GM12878 (cell line): ENCODE data around the gene MALRD1. TPM values are rescaled to one million over a fixed set of nuclear protein-coding genes. Genes with fewer than 3 reads are reported as not detected.

Source experiments
- ATAC-seq: fragments of 200-7000 bp; cut with Tn5 transposase; 3 replicates; pipeline ENCODE4 v1.9.1; 2020; ENCODE audit warnings: mild to moderate bottlenecking, moderate library complexity
- BruUV-seq: library from RNA; stranded (reverse); fragments of 400-500 nt; replicated peaks from 2 replicates; lab custom pipeline; 2021; lab: Mats Ljungman, UMichigan
- CTCF ChIA-PET: fragments of 300-600 bp; sonication (Branson Sonifier 250); formaldehyde crosslinking; extraction: SDS; loops from one replicate; lab custom pipeline; 2021; ENCODE audit warnings: inconsistent platforms; lab: Yijun Ruan, JAX
- POLR2A ChIA-PET: fragments of 350-600 bp; formaldehyde crosslinking; extraction: SDS; loops from one replicate; lab custom pipeline; 2021; ENCODE audit warnings: inconsistent platforms; lab: Charles Lee
- RAD21 ChIA-PET: fragments of 300-600 bp; sonication (Branson Sonifier 250); formaldehyde crosslinking; loops from one replicate; lab custom pipeline; 2023; ENCODE audit warnings: antibody characterized with exemption; ENCODE audit not compliant: unreplicated experiment; lab: Charles Lee
- SMC1A ChIA-PET: fragments of 300-600 bp; sonication (Branson Sonifier 250); formaldehyde crosslinking; loops from one replicate; lab custom pipeline; 2023; ENCODE audit not compliant: unreplicated experiment, uncharacterized antibody; lab: Charles Lee
- DNase-seq: peaks from one replicate; pipeline ENCODE4 v3.0.0-alpha.2; 2011; ENCODE audit warnings: low read depth, low spot score
- FAIRE-seq: peaks from 3 replicates; lab custom pipeline; 2011; peaks lifted over from hg19 to GRCh38; lab: Jason Lieb, UNC
- H2AFZ ChIP-seq: 2 replicates; pipeline ENCODE4 v1.6.0; 2011; ENCODE audit warnings: low read depth, low read length, control low read depth; ENCODE audit not compliant: control insufficient read depth
- H3K27ac ChIP-seq: 2 replicates; pipeline ENCODE4 v1.5.1; 2011; ENCODE audit warnings: control low read depth; ENCODE audit not compliant: control insufficient read depth, insufficient read depth
- H3K27me3 ChIP-seq, 2 experiments: replicated peaks in 1 of 2; 2 replicates each; pipeline versions ENCODE4 v1.6.0 to v1.6.1; 2011; ENCODE audit warnings: low read length in 1 of 2; ENCODE audit not compliant: control insufficient read depth in 2 of 2, insufficient read depth in 2 of 2
- H3K36me3 ChIP-seq, 2 experiments: 2 replicates each; pipeline ENCODE4 v1.5.1; 2011; ENCODE audit warnings: low read length in 1 of 2; ENCODE audit not compliant: control insufficient read depth in 2 of 2, insufficient read depth in 2 of 2
- H3K4me1 ChIP-seq: 2 replicates; pipeline ENCODE4 v1.6.1; 2011; ENCODE audit warnings: mild to moderate bottlenecking, low read length, moderate library complexity, mixed read lengths; ENCODE audit not compliant: control insufficient read depth, insufficient read depth
- H3K4me2 ChIP-seq: 2 replicates; pipeline ENCODE4 v1.6.0; 2011; ENCODE audit warnings: control low read depth; ENCODE audit not compliant: control insufficient read depth, insufficient read depth
- H3K4me3 ChIP-seq: fragments of 200-600 bp; sonication (generic); 2 replicates; pipeline ENCODE4 v1.5.1; 2016
- H3K79me2 ChIP-seq: 2 replicates; pipeline ENCODE4 v1.6.0; 2011; ENCODE audit warnings: low read length; ENCODE audit not compliant: control insufficient read depth, insufficient read depth
- H3K9ac ChIP-seq: 2 replicates; pipeline ENCODE4 v1.8.0; 2011; ENCODE audit warnings: low read length, control low read depth, mixed read lengths; ENCODE audit not compliant: control insufficient read depth, insufficient read depth
- H3K9me3 ChIP-seq: replicated peaks from 3 replicates; pipeline ENCODE4 v1.5.1; 2011; ENCODE audit warnings: mild to moderate bottlenecking, low read length; ENCODE audit not compliant: control insufficient read depth, insufficient read depth
- H4K20me1 ChIP-seq: 2 replicates; pipeline ENCODE4 v1.6.0; 2011; ENCODE audit not compliant: control insufficient read depth, insufficient read depth
- BACH1 ChIP-seq: fragments of 450-650 bp; IDR thresholded peaks from 2 replicates; pipeline ENCODE4 v1.6.1; 2017; ENCODE audit warnings: mild to moderate bottlenecking, borderline replicate concordance
- ETV6 ChIP-seq, 2 experiments: fragments of 450-650 bp in 1 of 2; IDR thresholded peaks in 1 of 2; conservative IDR thresholded peaks in 1 of 2; 2 replicates each; pipeline ENCODE4 v1.6.1; 2014; ENCODE audit warnings: antibody characterized with exemption in 1 of 2, borderline replicate concordance in 1 of 2, low read depth in 1 of 2, mild to moderate bottlenecking in 1 of 2, moderate library complexity in 1 of 2
- MYC ChIP-seq: IDR thresholded peaks from 2 replicates; pipeline ENCODE4 v1.6.1; 2011; ENCODE audit warnings: mild to moderate bottlenecking, low read length, moderate library complexity, inconsistent platforms; ENCODE audit not compliant: insufficient read depth, insufficient replicate concordance, insufficient read length, severe bottlenecking
- PAX5 ChIP-seq: IDR thresholded peaks from 2 replicates; pipeline ENCODE4 v1.6.1; 2011; ENCODE audit warnings: low read depth, low read length, borderline replicate concordance
- PAX8 ChIP-seq: fragments of 450-650 bp; IDR thresholded peaks from 2 replicates; pipeline ENCODE4 v1.6.1; 2017; ENCODE audit warnings: mild to moderate bottlenecking, moderate library complexity
- RAD21 ChIP-seq: IDR thresholded peaks from 2 replicates; pipeline ENCODE4 v1.6.1; 2011; ENCODE audit warnings: mild to moderate bottlenecking, low read depth, low read length, moderate library complexity; ENCODE audit not compliant: insufficient read depth
- RB1 ChIP-seq: fragments of 450-650 bp; formaldehyde crosslinking; IDR thresholded peaks from 2 replicates; pipeline ENCODE4 v1.6.1; 2017; ENCODE audit warnings: mild to moderate bottlenecking, borderline replicate concordance
- RFX5 ChIP-seq: IDR thresholded peaks from 2 replicates; pipeline ENCODE4 v1.6.1; 2011; ENCODE audit warnings: low read depth, low read length, improper control_type of control experiment
- SREBF2 ChIP-seq: IDR thresholded peaks from 2 replicates; pipeline ENCODE4 v1.6.1; 2012; ENCODE audit warnings: mild to moderate bottlenecking, low read length
- SUZ12 ChIP-seq: fragments of 200-600 bp; sonication (generic); IDR thresholded peaks from one replicate; pipeline ENCODE4 v1.6.1; 2018; ENCODE audit warnings: antibody characterized with exemption, mild to moderate bottlenecking; ENCODE audit not compliant: unreplicated experiment
- TBL1XR1 ChIP-seq: IDR thresholded peaks from 2 replicates; pipeline ENCODE4 v1.6.1; 2012; ENCODE audit warnings: low read depth, low read length, improper control_type of control experiment
- WGBS: methylation state at CpG from one replicate; pipeline ENCODE4 v1.1.6; 2016; ENCODE audit warnings: low lambda C conversion rate; ENCODE audit not compliant: insufficient replicate concordance, insufficient coverage; ENCODE audit errors: missing lambda C conversion rate; 5-methylcytosine and 5-hydroxymethylcytosine counted together
- in situ Hi-C: fragments of 300-500 bp; cut with MboI; formaldehyde crosslinking; loops from 9 replicates; pipeline ENCODE4 v1.14.3; 2018; ENCODE audit warnings: mixed read lengths
- intact Hi-C: fragments of 100-400 bp; cut with micrococcal nuclease; formaldehyde crosslinking; loops from one replicate; pipeline ENCODE4 v1.14.2; 2022; ENCODE audit not compliant: unreplicated experiment
- polyA plus RNA-seq, 11 experiments: library from polyadenylated mRNA; depleted of rRNA in 4 of 11; unstranded in 6 of 11; stranded (reverse) in 5 of 11; fragments of >200 nt; fragmentation: Nextera tagmentation in 4 of 11; fragmentation: Illumina TruSeq in 1 of 11; extraction: Ambion mirVana in 4 of 11; extraction: Trizol in 1 of 11; gene quantifications; 1 replicate in 1 of 11; 2 replicates in 10 of 11; pipeline versions ENCODE4 v1.2.1 to v1.2.3, GENCODE V29; 2011 to 2016; ENCODE audit warnings: inconsistent platforms in 2 of 11, missing spikeins in 2 of 11, low read depth in 1 of 11
- total RNA-seq, 4 experiments: library from RNA; depleted of rRNA in 3 of 4; stranded (reverse); fragments of >200 nt in 3 of 4; fragmentation: Illumina TruSeq in 1 of 4; extraction: Trizol in 1 of 4; gene quantifications; 2 replicates each; pipeline versions ENCODE4 v1.2.1 to v1.2.3, GENCODE V29; 2013 to 2021
- TF ChIP-seq, protein P1 (sequence below): fragments of 450-650 bp; IDR thresholded peaks from 2 replicates; pipeline ENCODE4 v1.6.1; 2014; ENCODE audit warnings: mild to moderate bottlenecking
- TF ChIP-seq, protein P2 (sequence below): fragments of 450-650 bp; IDR thresholded peaks from 2 replicates; pipeline ENCODE4 v1.6.1; 2017; ENCODE audit warnings: mild to moderate bottlenecking, moderate library complexity
- TF ChIP-seq, protein P3 (sequence below): IDR thresholded peaks from 2 replicates; pipeline ENCODE4 v1.6.1; 2012; ENCODE audit warnings: low read depth, low read length, improper control_type of control experiment
- TF ChIP-seq, protein P4 (sequence below): fragments of 450-650 bp; formaldehyde crosslinking; IDR thresholded peaks from 2 replicates; pipeline ENCODE4 v1.4.0; 2022; ENCODE audit warnings: mild to moderate bottlenecking, moderate library complexity

Gene MALRD1
- total and polyA plus RNA-seq, 10 of the 15 experiments (the other 5 are each of a cell fraction or from before 2014, with no cell fraction given), result 0.12 to 6.6 (median 0.26) TPM; not detected in 2

DNA sequence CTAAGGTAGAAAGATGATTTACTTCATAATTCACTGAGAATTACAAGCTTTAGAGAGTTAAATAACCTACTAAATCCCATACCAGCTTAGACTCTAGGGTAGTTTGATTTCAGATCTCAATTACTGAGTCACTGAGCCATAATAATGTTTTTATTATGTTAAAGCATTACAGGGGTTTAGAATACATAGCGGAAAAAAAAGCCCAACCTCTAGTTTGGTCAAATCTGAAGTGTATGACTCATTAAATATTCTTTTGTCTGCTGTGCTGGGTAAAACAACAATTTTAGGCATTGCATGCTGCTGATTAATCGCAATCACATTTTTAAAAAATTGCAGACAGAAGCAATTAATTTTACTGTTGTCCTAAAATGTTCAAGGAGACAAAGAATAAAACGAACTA, 48.5 kb downstream of the MALRD1 start:
- no peaks in the 10 kb centered on the region for H3K36me3 ChIP-seq
- no peak for FAIRE-seq
- no peaks in the 10 kb centered on the region for H3K79me2 ChIP-seq
- intact Hi-C loops, result no loop called here
- no peak overlapping the region for H2AFZ ChIP-seq
- no peaks in the 10 kb centered on the region for H4K20me1 ChIP-seq
- ChIA-PET POLR2A (no interaction called here), CTCF (no interaction called here), SMC1A (interaction anchor here (1.4 kb wide), 1 partner anchor 112 kb away, joined by 3 read pairs; no protein-coding TSS in a partner anchor), RAD21 (no interaction called here)
- no peak overlapping the region for H3K4me2 ChIP-seq
- no peaks in the 10 kb centered on the region for H3K9me3 ChIP-seq
- no peak for DNase-seq
- 2% methylated on average over 3 of the region's 3 CpGs for WGBS
- no TSS peak for BruUV-seq
- H3K4me3 ChIP-seq, result no peak overlapping the region
- H3K27me3 ChIP-seq, result no peaks in the 10 kb centered on the region
- no peak overlapping the region for H3K9ac ChIP-seq
- in situ Hi-C loops, result no loop called here
- ATAC-seq, result no peak
- no peaks in the 10 kb centered on the region for H3K4me1 ChIP-seq
- H3K27ac ChIP-seq, result no peak overlapping the region
- no peak for TF ChIP-seq TBL1XR1
- TF ChIP-seq, protein P1, sequence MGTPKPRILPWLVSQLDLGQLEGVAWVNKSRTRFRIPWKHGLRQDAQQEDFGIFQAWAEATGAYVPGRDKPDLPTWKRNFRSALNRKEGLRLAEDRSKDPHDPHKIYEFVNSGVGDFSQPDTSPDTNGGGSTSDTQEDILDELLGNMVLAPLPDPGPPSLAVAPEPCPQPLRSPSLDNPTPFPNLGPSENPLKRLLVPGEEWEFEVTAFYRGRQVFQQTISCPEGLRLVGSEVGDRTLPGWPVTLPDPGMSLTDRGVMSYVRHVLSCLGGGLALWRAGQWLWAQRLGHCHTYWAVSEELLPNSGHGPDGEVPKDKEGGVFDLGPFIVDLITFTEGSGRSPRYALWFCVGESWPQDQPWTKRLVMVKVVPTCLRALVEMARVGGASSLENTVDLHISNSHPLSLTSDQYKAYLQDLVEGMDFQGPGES, result no peak
- TF ChIP-seq SREBF2, result no peak
- TF ChIP-seq, protein P2, sequence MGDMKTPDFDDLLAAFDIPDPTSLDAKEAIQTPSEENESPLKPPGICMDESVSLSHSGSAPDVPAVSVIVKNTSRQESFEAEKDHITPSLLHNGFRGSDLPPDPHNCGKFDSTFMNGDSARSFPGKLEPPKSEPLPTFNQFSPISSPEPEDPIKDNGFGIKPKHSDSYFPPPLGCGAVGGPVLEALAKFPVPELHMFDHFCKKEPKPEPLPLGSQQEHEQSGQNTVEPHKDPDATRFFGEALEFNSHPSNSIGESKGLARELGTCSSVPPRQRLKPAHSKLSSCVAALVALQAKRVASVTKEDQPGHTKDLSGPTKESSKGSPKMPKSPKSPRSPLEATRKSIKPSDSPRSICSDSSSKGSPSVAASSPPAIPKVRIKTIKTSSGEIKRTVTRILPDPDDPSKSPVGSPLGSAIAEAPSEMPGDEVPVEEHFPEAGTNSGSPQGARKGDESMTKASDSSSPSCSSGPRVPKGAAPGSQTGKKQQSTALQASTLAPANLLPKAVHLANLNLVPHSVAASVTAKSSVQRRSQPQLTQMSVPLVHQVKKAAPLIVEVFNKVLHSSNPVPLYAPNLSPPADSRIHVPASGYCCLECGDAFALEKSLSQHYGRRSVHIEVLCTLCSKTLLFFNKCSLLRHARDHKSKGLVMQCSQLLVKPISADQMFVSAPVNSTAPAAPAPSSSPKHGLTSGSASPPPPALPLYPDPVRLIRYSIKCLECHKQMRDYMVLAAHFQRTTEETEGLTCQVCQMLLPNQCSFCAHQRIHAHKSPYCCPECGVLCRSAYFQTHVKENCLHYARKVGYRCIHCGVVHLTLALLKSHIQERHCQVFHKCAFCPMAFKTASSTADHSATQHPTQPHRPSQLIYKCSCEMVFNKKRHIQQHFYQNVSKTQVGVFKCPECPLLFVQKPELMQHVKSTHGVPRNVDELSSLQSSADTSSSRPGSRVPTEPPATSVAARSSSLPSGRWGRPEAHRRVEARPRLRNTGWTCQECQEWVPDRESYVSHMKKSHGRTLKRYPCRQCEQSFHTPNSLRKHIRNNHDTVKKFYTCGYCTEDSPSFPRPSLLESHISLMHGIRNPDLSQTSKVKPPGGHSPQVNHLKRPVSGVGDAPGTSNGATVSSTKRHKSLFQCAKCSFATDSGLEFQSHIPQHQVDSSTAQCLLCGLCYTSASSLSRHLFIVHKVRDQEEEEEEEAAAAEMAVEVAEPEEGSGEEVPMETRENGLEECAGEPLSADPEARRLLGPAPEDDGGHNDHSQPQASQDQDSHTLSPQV, result no peak
- TF ChIP-seq BACH1, result no peak
- TF ChIP-seq, protein P3, sequence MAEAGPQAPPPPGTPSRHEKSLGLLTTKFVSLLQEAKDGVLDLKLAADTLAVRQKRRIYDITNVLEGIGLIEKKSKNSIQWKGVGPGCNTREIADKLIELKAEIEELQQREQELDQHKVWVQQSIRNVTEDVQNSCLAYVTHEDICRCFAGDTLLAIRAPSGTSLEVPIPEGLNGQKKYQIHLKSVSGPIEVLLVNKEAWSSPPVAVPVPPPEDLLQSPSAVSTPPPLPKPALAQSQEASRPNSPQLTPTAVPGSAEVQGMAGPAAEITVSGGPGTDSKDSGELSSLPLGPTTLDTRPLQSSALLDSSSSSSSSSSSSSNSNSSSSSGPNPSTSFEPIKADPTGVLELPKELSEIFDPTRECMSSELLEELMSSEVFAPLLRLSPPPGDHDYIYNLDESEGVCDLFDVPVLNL, result no peak
- TF ChIP-seq SUZ12, result no peak
- no peak for TF ChIP-seq MYC
- TF ChIP-seq, protein P4, sequence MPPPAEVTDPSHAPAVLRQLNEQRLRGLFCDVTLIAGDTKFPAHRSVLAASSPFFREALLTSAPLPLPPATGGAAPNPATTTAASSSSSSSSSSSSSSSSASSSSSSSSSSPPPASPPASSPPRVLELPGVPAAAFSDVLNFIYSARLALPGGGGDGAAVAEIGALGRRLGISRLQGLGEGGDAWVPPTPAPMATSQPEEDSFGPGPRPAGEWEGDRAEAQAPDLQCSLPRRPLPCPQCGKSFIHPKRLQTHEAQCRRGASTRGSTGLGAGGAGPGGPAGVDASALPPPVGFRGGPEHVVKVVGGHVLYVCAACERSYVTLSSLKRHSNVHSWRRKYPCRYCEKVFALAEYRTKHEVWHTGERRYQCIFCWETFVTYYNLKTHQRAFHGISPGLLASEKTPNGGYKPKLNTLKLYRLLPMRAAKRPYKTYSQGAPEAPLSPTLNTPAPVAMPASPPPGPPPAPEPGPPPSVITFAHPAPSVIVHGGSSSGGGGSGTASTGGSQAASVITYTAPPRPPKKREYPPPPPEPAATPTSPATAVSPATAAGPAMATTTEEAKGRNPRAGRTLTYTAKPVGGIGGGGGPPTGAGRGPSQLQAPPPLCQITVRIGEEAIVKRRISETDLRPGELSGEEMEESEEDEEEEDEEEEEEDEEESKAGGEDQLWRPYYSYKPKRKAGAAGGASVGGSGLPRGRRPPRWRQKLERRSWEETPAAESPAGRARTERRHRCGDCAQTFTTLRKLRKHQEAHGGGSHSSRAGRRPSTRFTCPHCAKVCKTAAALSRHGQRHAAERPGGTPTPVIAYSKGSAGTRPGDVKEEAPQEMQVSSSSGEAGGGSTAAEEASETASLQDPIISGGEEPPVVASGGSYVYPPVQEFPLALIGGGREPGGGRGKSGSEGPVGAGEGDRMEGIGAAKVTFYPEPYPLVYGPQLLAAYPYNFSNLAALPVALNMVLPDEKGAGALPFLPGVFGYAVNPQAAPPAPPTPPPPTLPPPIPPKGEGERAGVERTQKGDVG (CRISPR knock-in tag), result no peak
- TF ChIP-seq ETV6 (conservative IDR thresholded peaks at IDR 0.05 in 1 of 2, IDR thresholded peaks at IDR 0.05 in 1 of 2; ENCODE audit: borderline replicate concordance in 1 of 2, low read depth in 1 of 2), result no peak
- TF ChIP-seq RB1, result no peak
- no peak for TF ChIP-seq RAD21
- TF ChIP-seq RFX5, result no peak
- no peak for TF ChIP-seq PAX8
- TF ChIP-seq PAX5, result no peak
